Activated B cell treated with CpG ODN at 0.5 μM for 24 hours (primary cell): Measurements from ENCODE around the gene PCBP1. TPM values are rescaled to one million over a fixed set of nuclear protein-coding genes. Genes with fewer than 3 reads are reported as not detected.

Experiments used
- ATAC-seq: fragments of 200-7000 bp; cut with Tn5 transposase; one replicate; pipeline ENCODE4 v1.10.0; 2021; ENCODE audit warnings: low read depth, mild to moderate bottlenecking, moderate library complexity
- CTCF ChIA-PET: fragments of 350-600 bp; sonication (Branson Sonifier 250); formaldehyde crosslinking; loops from one replicate; lab custom pipeline; 2021; ENCODE audit warnings: antibody characterized with exemption; lab: Charles Lee
- POLR2A ChIA-PET: fragments of 350-600 bp; sonication (Branson Sonifier 250); formaldehyde crosslinking; loops from one replicate; lab custom pipeline; 2021; ENCODE audit warnings: antibody characterized with exemption; lab: Charles Lee
- DNase-seq: peaks from one replicate; pipeline ENCODE4 v3.0.0; 2022
- H3K27ac Mint-ChIP-seq: one replicate; pipeline ENCODE4 v1.8.0; 2020; ENCODE audit warnings: mixed read lengths
- H3K27me3 Mint-ChIP-seq: one replicate; pipeline ENCODE4 v1.8.0; 2021; ENCODE audit warnings: mixed read lengths
- H3K36me3 Mint-ChIP-seq: one replicate; pipeline ENCODE4 v1.8.0; 2021; ENCODE audit warnings: low read depth, mixed read lengths
- H3K4me1 Mint-ChIP-seq: one replicate; pipeline ENCODE4 v1.8.0; 2021; ENCODE audit warnings: mixed read lengths
- H3K4me3 Mint-ChIP-seq: one replicate; pipeline ENCODE4 v1.8.0; 2020; ENCODE audit warnings: mild to moderate bottlenecking, mixed read lengths
- H3K9me3 Mint-ChIP-seq: one replicate; pipeline ENCODE4 v1.8.0; 2020; ENCODE audit warnings: mixed read lengths
- intact Hi-C: fragments of 100-400 bp; cut with micrococcal nuclease; formaldehyde crosslinking; loops from one replicate; pipeline ENCODE4 v1.15.1; 2024
- total RNA-seq: library from RNA; stranded (reverse); gene quantifications from 2 replicates; pipeline ENCODE4 v1.2.3, GENCODE V29; 2022
- TF ChIP-seq, protein P1 (sequence below): fragments of 200-600 bp; IDR thresholded peaks from one replicate; pipeline ENCODE4 v1.8.0; 2022; ENCODE audit warnings: antibody characterized with exemption, mild to moderate bottlenecking

The PCBP1 gene
- total RNA-seq, 1 donor from 2014 or later = 370 TPM

DNA sequence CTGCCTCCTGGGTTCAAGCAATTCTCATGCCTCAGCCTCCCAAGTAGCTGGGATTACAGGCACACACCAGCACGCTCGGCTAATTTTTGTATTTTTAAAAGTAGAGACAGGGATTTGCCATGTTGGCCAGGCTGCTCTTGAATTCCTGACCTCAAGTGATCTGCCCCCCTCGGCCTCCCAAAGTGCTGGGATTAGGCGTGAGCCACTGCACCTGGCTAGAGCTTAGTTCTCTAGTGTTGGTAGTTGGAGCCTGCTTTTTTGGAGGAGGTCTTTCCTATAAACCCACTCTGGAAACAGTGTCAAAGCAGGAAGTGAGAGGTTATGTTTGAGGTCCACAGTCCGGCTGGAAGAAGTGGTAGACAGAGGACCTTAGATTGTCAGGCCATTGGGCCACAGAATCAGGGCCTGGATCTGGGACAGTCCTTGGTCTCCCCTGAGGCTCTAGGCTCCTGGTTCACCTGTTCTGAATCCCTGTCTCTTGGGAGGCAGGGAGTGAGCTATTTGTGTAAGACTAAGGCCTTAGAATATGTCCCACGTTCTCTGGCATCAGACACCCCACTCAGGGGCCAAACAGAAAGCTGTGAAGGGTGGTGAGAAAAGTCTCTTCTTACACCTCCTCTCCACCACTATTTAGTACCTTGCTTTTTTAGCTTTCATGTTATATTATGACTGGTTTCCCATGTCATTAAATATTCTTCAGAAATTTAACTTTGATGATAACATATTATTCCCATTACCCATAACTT, 34.5 kb downstream of the PCBP1 start:
- Mint-ChIP-seq H3K27me3 (no peaks in the 10 kb centered on the region), H3K27ac (peak overlapping the region; percentile 100), H3K4me1 (peaks cover 86% of the 10 kb centered on the region), H3K9me3 (no peaks in the 10 kb centered on the region), H3K4me3 (peak overlapping the region; percentile 68), H3K36me3 (peaks cover 7% of the 10 kb centered on the region)
- ChIA-PET POLR2A (interaction anchor here (0.6 to 15.6 kb wide), 12 partner anchors 12 to 1449 kb away, joined by 3 to 719 read pairs (median 18); partner anchors contain the start of genes C2orf42, MXD1, PCBP1 and SNRPG), CTCF (interaction anchor here (0.9 to 2.0 kb wide), 3 partner anchors 11 to 208 kb away, joined by 4 to 6 read pairs (median 4); partner anchors contain the start of gene MXD1)
- DNase-seq = no peak
- TF ChIP-seq, protein P1, sequence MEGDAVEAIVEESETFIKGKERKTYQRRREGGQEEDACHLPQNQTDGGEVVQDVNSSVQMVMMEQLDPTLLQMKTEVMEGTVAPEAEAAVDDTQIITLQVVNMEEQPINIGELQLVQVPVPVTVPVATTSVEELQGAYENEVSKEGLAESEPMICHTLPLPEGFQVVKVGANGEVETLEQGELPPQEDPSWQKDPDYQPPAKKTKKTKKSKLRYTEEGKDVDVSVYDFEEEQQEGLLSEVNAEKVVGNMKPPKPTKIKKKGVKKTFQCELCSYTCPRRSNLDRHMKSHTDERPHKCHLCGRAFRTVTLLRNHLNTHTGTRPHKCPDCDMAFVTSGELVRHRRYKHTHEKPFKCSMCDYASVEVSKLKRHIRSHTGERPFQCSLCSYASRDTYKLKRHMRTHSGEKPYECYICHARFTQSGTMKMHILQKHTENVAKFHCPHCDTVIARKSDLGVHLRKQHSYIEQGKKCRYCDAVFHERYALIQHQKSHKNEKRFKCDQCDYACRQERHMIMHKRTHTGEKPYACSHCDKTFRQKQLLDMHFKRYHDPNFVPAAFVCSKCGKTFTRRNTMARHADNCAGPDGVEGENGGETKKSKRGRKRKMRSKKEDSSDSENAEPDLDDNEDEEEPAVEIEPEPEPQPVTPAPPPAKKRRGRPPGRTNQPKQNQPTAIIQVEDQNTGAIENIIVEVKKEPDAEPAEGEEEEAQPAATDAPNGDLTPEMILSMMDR = no peak
- no peak for ATAC-seq
- intact Hi-C loops = loop anchor here (1.0 kb wide), 2 partner anchors 13 to 18 kb away; no protein-coding TSS in a partner anchor

DNA sequence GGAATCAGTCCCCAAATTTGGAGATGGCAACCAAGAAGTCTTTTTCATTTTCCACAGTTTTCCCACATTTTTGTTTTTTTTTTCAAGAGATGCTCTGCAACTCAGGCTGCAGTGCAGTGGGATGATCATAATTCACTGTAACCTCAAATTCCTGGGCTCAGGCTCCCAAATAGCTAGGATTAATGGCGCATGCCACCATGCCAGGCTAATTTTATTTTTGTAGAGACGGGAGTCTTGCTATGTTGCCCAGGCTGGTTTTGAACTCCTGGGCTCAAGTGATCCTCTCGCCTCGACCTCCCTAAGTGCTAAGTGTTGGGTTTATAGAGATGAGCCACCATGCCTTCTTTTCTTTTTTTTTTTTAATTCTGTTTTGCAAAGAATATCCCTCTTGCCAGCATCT, 35.2 kb downstream of the PCBP1 start:
- peak overlapping the region; percentile 93 for H3K4me3 Mint-ChIP-seq
- DNase-seq = no peak
- peaks cover 7% of the 10 kb centered on the region for H3K36me3 Mint-ChIP-seq
- ATAC-seq = no peak
- ChIA-PET CTCF (interaction anchor here (0.9 to 2.0 kb wide), 3 partner anchors 10 to 208 kb away, joined by 4 to 6 read pairs (median 4); partner anchors contain the start of gene MXD1), POLR2A (interaction anchor here (0.6 to 15.6 kb wide), 12 partner anchors 13 to 208 kb away, joined by 3 to 719 read pairs (median 18); partner anchors contain the start of genes C2orf42, MXD1 and PCBP1)
- TF ChIP-seq, protein P1 = no peak
- peak overlapping the region; percentile 100 for H3K27ac Mint-ChIP-seq
- H3K9me3 Mint-ChIP-seq = no peaks in the 10 kb centered on the region
- peaks cover 85% of the 10 kb centered on the region for H3K4me1 Mint-ChIP-seq
- no peaks in the 10 kb centered on the region for H3K27me3 Mint-ChIP-seq
- intact Hi-C loops = no loop called here

GRCh38 chr2:70123051-70123828, 36.0 kb downstream of the PCBP1 start:
- TF ChIP-seq, protein P1 = no peak
- H3K4me3 Mint-ChIP-seq = peak overlapping the region; percentile 93
- H3K27ac Mint-ChIP-seq = peak overlapping the region; percentile 100
- CTCF ChIA-PET = interaction anchor here (0.8 to 2.0 kb wide), 8 partner anchors 10 to 209 kb away, joined by 3 to 17 read pairs (median 4); partner anchors contain the start of gene MXD1
- POLR2A ChIA-PET = interaction anchor here (0.6 to 15.6 kb wide), 19 partner anchors 7 to 209 kb away, joined by 3 to 719 read pairs (median 41); partner anchors contain the start of genes C2orf42, MXD1 and PCBP1
- peaks cover 89% of the 10 kb centered on the region for H3K4me1 Mint-ChIP-seq
- H3K27me3 Mint-ChIP-seq = no peaks in the 10 kb centered on the region
- no peaks in the 10 kb centered on the region for H3K9me3 Mint-ChIP-seq
- intact Hi-C loops = no loop called here
- ATAC-seq (no peak), DNase-seq (no peak)
- H3K36me3 Mint-ChIP-seq = peaks cover 7% of the 10 kb centered on the region

DNA sequence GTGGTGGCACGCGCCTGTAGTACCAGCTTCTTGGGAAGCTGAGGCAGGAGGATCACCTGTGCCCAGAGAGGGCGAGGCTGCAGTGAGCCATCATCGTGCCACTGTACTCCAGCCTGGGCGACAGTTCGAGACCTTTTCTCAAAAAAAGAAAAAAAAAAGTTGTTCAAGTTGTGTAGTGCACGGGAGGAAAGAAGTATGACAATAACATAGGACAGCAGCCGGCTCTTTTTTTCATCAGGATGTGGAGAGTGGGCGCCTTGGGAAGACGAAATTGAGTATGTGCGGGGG, 36.5 kb downstream of the PCBP1 start:
- ATAC-seq (peak; percentile 1), DNase-seq (no peak)
- TF ChIP-seq, protein P1 = no peak
- intact Hi-C loops = loop anchor here (1.0 to 2.0 kb wide), 4 partner anchors 9 to 53 kb away; partner anchors contain the start of gene PCBP1
- H3K4me1 Mint-ChIP-seq = peaks cover 88% of the 10 kb centered on the region
- H3K36me3 Mint-ChIP-seq = peaks cover 7% of the 10 kb centered on the region
- no peaks in the 10 kb centered on the region for H3K9me3 Mint-ChIP-seq
- POLR2A ChIA-PET = interaction anchor here (0.6 to 15.6 kb wide), 18 partner anchors 8 to 944 kb away, joined by 3 to 719 read pairs (median 12); partner anchors contain the start of genes C2orf42, MXD1, NAGK and PCBP1
- H3K4me3 Mint-ChIP-seq = peak overlapping the region; percentile 93
- H3K27me3 Mint-ChIP-seq = no peaks in the 10 kb centered on the region
- H3K27ac Mint-ChIP-seq = peak overlapping the region; percentile 100
- CTCF ChIA-PET = interaction anchor here (0.8 to 1.9 kb wide), 10 partner anchors 8 to 210 kb away, joined by 3 to 17 read pairs (median 4); partner anchors contain the start of gene MXD1
